Bronchial epithelial cell (primary cell): ENCODE data around the gene APP. TPM values are rescaled to one million over a fixed set of nuclear protein-coding genes. Genes with fewer than 3 reads are reported as not detected.

Experiments used
- DNase-seq: peaks from one replicate; pipeline ENCODE4 v3.0.0-alpha.2; 2010; ENCODE audit warnings: low read depth
- FAIRE-seq: peaks from 2 replicates; lab custom pipeline; 2011; peaks lifted over from hg19 to GRCh38; lab: Jason Lieb, UNC
- H3K27me3 ChIP-seq: 2 replicates; pipeline ENCODE4 v1.5.1; 2011; ENCODE audit warnings: low read length; ENCODE audit not compliant: control insufficient read depth, insufficient read depth
- H3K36me3 ChIP-seq: 2 replicates; pipeline ENCODE4 v1.5.1; 2011; ENCODE audit warnings: low read length; ENCODE audit not compliant: control insufficient read depth, insufficient read depth
- H3K4me3 ChIP-seq: 2 replicates; pipeline ENCODE4 v1.5.1; 2011; ENCODE audit warnings: mild to moderate bottlenecking, low read depth, low read length, control low read depth
- CTCF ChIP-seq: IDR thresholded peaks from 2 replicates; pipeline ENCODE4 v1.5.1; 2011; ENCODE audit warnings: mild to moderate bottlenecking, moderate library complexity, low read length, control low read depth, inconsistent platforms; ENCODE audit not compliant: insufficient read depth, severe bottlenecking
- total RNA-seq: library from RNA; depleted of rRNA; stranded (reverse); fragments of >200 nt; gene quantifications from 2 replicates; pipeline ENCODE4 v1.2.1, GENCODE V29; 2014

APP gene
- total RNA-seq, 1 donor from 2014 or later = 745 TPM

GRCh38 chr21:26098772-26099397 is 71.7 kb downstream of the APP start:
- no peaks in the 10 kb centered on the region for H3K27me3 ChIP-seq
- no peak overlapping the region for H3K4me3 ChIP-seq
- H3K36me3 ChIP-seq = no peaks in the 10 kb centered on the region
- TF ChIP-seq CTCF = no peak
- no peak for FAIRE-seq
- peak; percentile 71 for DNase-seq

DNA sequence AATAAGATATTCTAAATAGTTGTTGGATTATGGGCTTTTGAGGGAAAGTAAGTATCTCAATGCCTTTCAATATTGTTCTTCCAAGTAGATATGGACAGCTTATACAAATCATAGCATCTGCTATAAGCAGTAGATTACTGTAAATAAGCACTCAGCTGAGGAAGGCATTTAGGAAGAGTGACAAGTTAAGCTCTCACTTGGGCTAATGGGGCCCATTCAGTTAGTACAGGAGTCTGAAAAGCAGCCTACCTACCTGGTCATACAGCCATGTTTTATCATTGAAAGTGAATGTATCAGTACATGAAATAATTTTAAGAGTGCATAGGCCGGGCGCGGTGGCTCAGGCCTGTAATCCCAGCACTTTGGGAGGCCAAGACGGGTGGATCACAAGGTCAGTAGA is 73.1 kb downstream of the APP start:
- DNase-seq (no peak), FAIRE-seq (no peak)
- TF ChIP-seq CTCF = no peak
- H3K27me3 ChIP-seq = no peaks in the 10 kb centered on the region
- no peaks in the 10 kb centered on the region for H3K36me3 ChIP-seq
- no peak overlapping the region for H3K4me3 ChIP-seq

GRCh38 chr21:26096494-26097371 is 73.8 kb downstream of the APP start:
- Histone ChIP-seq H3K27me3 (no peaks in the 10 kb centered on the region), H3K36me3 (no peaks in the 10 kb centered on the region), H3K4me3 (no peak overlapping the region)
- no peak for DNase-seq
- peak; percentile 7 for FAIRE-seq
- no peak for TF ChIP-seq CTCF

- no peak overlapping the region for H3K4me3 ChIP-seq
- FAIRE-seq (no peak), DNase-seq (peak; percentile 25)
- H3K27me3 ChIP-seq = no peaks in the 10 kb centered on the region
- TF ChIP-seq CTCF = no peak
- peaks cover 2% of the 10 kb centered on the region for H3K36me3 ChIP-seq
Observed at GRCh38 chr21:26095131-26095530, 75.4 kb downstream of the APP start.

DNA sequence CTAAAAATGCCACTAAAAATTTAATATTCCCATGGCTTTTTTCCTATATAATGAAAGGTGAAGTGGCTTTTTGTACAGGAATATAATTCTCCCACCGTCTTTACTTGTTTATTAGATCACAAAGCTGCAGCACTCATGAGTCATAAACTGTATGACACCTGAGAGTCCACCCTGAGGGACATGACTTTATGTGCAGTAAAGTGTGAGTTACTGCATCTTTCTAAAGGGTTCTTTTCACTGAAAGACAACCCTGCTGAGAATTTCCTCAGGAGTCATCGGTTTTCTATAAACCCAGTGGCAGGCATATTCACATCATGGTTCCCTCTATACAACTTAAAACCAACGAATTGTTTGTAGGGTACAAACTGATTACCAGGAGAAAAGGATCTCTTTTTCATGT is 77.4 kb downstream of the APP start:
- H3K4me3 ChIP-seq = no peak overlapping the region
- TF ChIP-seq CTCF = no peak
- DNase-seq (peak; percentile 68), FAIRE-seq (no peak)
- H3K27me3 ChIP-seq = no peaks in the 10 kb centered on the region
- peaks cover 5% of the 10 kb centered on the region for H3K36me3 ChIP-seq
